Measurements from ENCODE around the gene AMMECR1.
A peak's percentile ranks its signal among the peaks of the same experiment; 100 is the strongest.

The AMMECR1 gene

DNA sequence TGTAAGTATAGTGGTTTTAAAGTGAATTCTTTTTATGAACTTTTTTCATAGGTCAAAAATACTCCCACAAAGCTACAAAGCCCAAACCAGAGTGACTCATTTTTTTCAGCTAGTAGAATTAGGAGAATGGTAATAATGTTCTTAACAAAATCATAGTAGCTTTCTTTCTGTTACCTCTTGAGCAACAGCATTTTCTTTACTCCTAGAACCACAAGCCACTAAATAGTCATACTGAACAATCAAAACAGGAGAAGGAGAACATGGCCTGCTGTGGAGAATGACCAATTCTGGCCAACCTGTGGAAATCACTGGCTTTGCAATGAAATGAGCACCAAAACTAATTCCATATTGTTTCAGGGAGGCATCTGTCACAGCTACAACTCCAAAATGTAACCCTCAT is 112.9 kb downstream of the AMMECR1 start:
- DNase-seq: no peak

DNA sequence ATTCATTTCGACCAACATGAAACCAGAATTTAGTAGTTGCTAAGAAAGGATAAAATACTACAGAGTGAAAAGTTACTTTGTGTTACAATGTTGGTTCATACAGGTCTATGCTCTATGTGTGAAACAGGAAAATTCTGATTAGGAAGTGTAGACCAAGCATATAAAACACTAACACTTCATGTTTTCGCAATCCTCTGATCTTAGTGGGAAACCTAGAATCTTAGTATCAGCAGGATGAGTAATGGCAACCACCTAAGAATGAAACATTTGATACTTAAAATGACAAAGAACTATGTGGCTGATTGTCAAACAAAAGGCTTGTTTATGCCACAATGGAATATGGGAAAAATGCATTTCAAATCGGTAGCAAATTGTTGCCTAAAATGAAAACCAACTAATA is 116.1 kb downstream of the AMMECR1 start:
- no peak for DNase-seq

GRCh38 chrX:110194977-110195376 is 122.9 kb downstream of the AMMECR1 start:
- no peak for DNase-seq

GRCh38 chrX:110192516-110192915 is 125.4 kb downstream of the AMMECR1 start:
- DNase-seq: no peak

GRCh38 chrX:110188701-110189558 is 129.0 kb downstream of the AMMECR1 start:
- no peak for DNase-seq

GRCh38 chrX:110183314-110183713 is 134.6 kb downstream of the AMMECR1 start:
- no peak for DNase-seq

DNA sequence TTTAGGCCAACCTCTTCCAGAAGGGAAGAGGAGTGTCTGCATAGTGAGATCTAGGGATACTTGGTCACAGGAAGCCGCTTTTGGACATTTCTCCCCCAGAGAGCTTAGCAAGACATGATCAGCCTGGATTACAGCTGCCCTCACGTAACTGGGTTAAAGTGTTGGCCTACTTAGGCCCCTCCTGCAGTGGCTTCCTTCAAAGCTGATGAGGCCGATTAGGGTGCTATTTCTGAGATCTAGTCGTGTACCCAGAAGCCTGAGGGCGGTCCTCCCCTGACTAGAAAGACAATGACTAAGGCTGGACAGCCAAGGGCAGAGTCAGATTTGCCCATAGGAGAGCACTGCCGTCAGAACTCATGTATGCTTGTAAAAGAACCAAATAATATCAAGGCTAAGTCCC is 135.0 kb downstream of the AMMECR1 start:
- no peak for DNase-seq

DNA sequence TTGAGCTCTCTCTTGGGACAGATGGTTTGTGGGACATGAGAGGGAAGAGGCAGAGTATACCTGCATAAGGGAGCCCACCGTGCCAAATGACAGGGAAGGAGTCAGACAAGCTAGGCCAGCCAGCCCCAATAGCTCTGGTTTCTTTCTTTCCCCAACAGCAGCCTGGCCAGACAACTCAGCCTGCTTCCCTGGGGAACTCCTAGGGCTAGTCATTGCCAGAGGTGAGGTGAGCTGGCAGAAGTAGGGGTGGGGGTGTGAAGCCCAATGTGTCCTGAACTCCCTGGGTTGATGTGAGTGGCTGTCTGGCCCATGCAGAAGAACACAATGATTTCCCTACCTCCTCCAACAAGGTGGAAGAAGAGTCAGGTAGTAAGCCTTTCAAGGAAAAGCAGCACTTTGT is 135.5 kb downstream of the AMMECR1 start:
- DNase-seq: no peak

GRCh38 chrX:110181459-110182137 is 136.3 kb downstream of the AMMECR1 start:
- no peak for DNase-seq

DNA sequence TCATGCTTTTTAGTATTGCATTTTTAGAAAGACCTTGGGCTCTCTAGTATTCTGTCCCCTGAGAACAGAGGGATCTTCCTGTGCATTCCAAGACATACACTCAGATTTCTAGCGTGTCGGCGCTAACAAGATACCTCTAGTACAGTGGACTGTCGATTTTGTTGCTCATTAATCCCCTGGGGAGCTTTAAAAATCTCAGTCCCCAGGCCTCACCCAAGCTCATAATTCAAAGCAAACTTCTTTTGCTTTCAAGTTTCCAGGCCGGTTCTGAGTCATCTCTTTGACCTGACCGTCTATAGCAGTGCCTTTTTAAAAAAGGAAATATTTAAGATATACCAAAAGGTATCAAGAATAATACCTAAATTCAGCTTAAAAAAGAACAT is 137.0 kb downstream of the AMMECR1 start:
- DNase-seq: no peak

DNA sequence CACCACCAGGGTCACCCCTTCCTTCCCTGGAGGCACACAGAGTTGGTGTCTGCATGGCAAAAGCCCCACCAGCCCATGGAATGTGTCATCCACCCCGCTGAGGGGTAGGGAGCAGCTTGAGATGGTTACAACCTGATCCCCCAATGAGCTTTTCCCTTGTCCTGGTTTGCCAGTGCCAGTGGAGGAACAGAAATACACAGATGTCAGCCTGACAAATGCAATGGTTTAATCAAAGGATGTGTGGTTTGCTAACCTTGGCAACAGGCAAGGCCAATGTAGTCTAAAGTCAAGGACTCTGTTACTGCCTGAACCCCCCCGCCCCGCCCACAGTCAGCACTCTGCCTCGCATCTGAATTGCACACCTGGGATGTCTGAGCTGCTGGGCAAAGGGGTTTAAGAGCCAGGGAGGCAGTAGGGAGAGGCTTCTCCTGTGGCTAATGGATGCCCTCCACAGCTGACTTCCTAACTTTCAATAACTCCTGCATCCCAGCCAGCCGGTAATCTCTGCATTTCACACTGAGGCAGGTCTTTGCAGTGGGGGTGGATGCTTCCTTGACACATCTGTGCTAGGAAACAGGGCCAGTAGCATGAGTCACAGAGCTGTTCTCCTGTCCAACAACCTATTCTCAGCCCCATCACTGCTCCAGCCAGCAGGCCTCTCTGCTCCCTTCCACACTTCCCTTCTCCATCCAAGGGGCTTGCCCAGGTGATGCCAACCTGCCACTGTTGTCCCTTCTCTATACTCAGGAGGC is 137.5 kb downstream of the AMMECR1 start:
- peak; percentile 52 for DNase-seq

DNA sequence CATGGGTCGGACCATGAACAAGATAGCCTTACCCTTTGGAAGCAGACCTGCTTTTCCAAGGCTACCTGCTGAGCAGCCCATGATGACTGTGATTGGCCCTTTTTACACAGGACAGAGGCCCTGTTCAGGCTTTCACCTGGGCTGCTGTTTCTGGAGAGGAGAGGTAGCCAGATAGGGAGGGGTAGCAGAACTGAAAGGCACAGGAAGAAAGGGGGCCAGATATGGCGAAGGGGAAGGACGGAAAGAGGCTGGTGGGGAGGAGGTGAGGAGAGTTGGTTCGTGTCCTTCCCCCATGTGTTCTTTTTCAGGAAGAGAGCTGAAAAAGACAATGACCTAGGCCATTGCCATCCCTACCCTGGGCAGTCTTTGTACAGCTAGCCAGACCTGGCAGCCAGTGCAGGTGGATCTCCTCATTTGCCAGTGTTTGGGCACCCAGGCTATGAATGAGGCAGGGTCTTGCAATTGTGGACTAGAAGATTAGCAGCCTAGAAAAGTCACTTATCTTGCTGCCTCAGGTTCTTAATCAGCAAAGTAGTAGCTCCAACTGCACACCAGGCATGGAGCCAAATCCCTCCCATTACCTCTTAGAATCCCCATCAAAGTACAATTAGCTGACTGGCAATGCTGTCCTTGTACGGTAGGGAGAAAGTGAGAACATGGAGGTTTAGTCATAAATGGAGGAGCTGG is 139.6 kb downstream of the AMMECR1 start:
- DNase-seq: no peak

GRCh38 chrX:110175696-110176095 is 142.2 kb downstream of the AMMECR1 start:
- DNase-seq: no peak

DNA sequence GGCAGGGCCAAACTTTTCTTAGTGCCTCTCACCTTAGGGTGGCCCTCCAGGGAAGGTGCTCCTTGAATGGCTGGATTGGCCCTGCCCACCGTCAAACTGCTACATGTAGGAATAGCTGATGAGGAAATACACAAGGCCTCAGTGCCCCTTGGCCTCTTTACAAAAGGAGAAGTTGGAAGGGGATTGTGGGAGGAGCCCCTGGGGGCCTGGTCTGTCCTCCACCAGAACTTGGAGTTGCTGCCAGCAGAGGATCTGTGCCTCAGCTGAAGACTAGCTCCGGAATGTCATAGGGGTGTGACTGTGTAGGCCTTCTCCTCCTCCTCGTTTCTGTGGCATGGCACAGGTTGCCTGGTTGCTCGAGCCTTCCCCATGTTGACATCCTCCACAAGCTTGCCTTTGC is 142.7 kb downstream of the AMMECR1 start:
- DNase-seq: no peak

- DNase-seq: no peak
Observed at GRCh38 chrX:110173192-110174175, 144.4 kb downstream of the AMMECR1 start.

DNA sequence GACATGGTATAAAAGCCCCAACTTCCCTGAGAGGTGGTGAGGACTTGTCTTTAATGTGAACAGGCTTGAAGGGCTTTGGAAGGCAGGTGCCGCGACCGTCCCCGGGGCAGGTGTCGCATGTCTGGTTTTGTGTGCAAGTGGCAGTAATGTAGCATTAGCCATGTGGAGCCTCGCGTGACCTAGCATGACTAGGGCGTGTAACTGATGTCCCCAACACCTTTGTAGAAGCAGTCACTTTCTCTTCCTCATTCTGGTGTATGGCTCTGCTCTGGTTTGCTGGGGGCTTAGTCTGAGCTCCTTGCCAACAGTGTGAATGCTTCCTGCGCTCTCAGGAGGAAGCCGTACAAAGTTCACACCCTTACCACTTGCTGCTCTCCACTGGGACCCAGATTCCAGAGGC is 145.7 kb downstream of the AMMECR1 start:
- no peak for DNase-seq

DNA sequence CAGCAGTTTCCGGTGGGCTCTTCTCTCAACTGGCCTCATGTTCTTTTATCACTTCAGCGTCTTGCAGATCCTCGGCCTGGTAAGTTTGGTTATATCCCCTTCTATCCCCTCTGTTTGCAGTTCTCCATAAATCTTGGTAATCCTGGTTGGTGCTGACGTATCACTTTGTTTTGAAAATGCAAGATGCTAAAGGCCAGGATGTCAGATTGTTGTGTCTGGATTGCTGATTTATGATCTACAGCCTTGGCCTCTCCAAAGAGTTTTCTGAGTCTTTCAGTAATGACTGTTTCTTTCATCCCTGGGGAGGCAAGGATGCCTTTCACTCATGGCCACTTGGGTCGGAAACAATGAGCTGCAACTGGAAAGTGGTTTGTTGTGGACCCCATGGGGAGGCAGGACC is 146.4 kb downstream of the AMMECR1 start:
- no peak for DNase-seq

- no peak for DNase-seq
Observed at GRCh38 chrX:110170029-110170428, 147.9 kb downstream of the AMMECR1 start.

DNA sequence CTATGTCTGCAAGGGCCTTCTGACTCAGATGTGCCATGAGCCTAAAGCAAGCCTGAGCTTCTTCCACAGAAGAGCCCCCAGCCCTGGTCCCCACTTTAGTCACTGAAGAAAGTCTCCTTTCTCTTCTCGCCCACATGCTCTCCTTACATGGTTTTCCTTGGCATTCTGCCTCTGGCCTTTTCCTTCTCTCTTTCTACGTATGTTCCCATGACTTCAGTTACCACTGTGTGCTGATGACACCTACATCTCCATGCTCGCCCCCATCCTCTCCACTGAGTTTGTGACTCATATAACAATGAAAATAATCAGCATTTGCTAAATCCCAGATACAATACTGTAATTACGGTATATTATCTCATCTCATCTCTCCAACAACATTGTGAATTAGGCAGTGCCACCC is 149.3 kb downstream of the AMMECR1 start:
- DNase-seq: no peak

DNA sequence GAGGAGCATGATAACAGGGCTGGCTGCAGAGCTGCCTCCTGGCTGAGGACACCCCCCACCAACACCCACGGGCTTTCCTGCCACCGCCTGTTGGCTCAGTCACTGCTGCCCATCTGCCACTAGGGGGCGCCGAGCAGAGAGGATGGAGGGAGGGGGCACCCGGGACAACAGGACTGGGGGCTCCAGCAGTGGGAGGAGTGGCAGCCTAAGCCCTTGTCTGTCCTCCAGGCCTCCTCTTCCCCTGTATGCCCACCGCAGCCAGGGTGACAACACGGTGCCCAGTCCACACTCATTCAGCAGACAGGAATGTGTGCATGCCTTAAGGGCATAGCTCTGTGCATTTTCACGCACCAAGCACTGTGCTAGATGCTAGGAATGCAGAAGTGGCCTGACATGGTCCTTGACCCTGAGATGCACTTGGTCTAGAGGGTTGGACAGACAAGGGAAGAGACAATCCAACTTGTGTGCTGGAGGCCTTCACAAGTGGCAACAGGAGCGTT is 149.9 kb downstream of the AMMECR1 start:
- DNase-seq: no peak

DNA sequence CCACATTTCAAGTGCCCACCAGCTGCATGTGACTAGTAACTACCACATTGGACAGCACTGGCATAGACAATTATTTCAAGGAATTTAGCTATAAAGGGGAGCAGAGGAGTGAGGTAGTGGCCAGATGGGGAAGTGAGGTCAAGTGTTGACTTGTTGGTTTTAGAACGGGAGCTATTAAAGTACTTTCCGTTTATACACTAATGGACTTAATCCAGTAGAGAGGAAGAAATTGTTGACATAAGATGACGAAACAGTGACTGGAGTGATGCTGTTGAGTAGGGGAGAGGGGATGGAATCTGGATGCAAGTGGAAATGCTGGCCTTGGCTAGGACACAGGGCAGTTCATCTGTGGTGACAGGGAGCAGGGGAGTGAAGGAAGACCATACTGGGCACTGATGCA is 154.4 kb downstream of the AMMECR1 start:
- no peak for DNase-seq

DNA sequence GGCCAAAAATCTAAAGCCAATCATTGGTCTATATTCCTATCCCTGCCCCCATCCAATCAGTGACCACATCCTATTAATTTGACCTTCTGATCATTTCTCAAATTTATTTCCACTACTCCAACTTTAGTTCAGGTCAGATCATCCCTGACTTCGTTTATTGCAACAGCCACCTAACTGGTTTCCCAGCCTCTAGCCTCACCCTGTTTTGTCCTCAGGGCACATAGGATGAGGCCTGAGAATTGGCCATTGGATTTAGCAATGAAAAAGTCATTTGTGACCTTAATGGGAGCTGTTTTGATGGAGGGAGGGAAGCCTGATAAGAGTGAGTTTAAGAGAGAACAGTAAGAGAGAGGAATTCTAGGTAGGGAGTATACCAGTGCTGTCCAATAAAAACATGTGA is 155.0 kb downstream of the AMMECR1 start:
- no peak for DNase-seq

All from right hindlimb (tissue), 1 donor.